CD4-positive, alpha-beta T cell (primary cell): ENCODE measurements around the gene WRAP53. TPM values are rescaled to one million over a fixed set of nuclear protein-coding genes. Genes with fewer than 3 reads are reported as not detected.

Experiments used
- ATAC-seq: fragments of 200-7000 bp; cut with Tn5 transposase; one replicate; pipeline ENCODE4 v1.10.0; 2022; ENCODE audit warnings: mild to moderate bottlenecking; ENCODE audit not compliant: poor library complexity
- CTCF ChIA-PET: fragments of 350-600 bp; sonication (Branson Sonifier 250); formaldehyde crosslinking; loops from one replicate; lab custom pipeline; 2021; ENCODE audit warnings: antibody characterized with exemption, inconsistent platforms; lab: Charles Lee
- POLR2A ChIA-PET: fragments of 350-600 bp; sonication (Branson Sonifier 250); formaldehyde crosslinking; loops from one replicate; lab custom pipeline; 2021; ENCODE audit warnings: antibody characterized with exemption, inconsistent platforms; lab: Charles Lee
- DNase-seq, 14 experiments: peaks; one replicate each; pipeline ENCODE4 v3.0.0-alpha.2; 2013 to 2020; ENCODE audit warnings: mixed read lengths in 2 of 14
- H3K27ac ChIP-seq, 2 donors: one replicate each; pipeline versions ENCODE4 v1.5.1 to v1.7.0; 2013; ENCODE audit warnings: low read length in 2 of 2, low read depth in 1 of 2, mild to moderate bottlenecking in 1 of 2
- H3K27me3 ChIP-seq, 2 experiments: 1 replicate in 1 of 2; 2 replicates in 1 of 2; pipeline versions ENCODE4 v1.6.1 to v1.7.0; 2013; ENCODE audit warnings: low read length in 2 of 2, control low read depth in 1 of 2, mild to moderate bottlenecking in 1 of 2, moderate library complexity in 1 of 2; ENCODE audit not compliant: insufficient read depth in 2 of 2, control insufficient read depth in 1 of 2
- H3K36me3 ChIP-seq: one replicate; pipeline ENCODE4 v1.6.1; 2013; ENCODE audit warnings: low read length, control low read depth; ENCODE audit not compliant: insufficient read depth
- H3K4me1 ChIP-seq: one replicate; pipeline ENCODE4 v1.6.1; 2013; ENCODE audit warnings: low read length, control low read depth; ENCODE audit not compliant: insufficient read depth
- H3K4me3 ChIP-seq: one replicate; pipeline ENCODE4 v1.5.1; 2013; ENCODE audit warnings: mild to moderate bottlenecking, low read length, moderate library complexity
- H3K9me3 ChIP-seq, 2 experiments: 1 replicate in 1 of 2; 2 replicates in 1 of 2; pipeline versions ENCODE4 v1.6.1 to v1.7.0; 2013; ENCODE audit warnings: low read length in 2 of 2, mild to moderate bottlenecking in 2 of 2, control low read depth in 1 of 2, moderate library complexity in 1 of 2; ENCODE audit not compliant: control insufficient read depth in 1 of 2, insufficient read depth in 1 of 2
- H3K27ac Mint-ChIP-seq: one replicate; pipeline ENCODE4 v1.8.0; 2020; ENCODE audit warnings: mixed read lengths
- H3K27me3 Mint-ChIP-seq: one replicate; pipeline ENCODE4 v1.8.0; 2021; ENCODE audit warnings: mixed read lengths
- H3K36me3 Mint-ChIP-seq: one replicate; pipeline ENCODE4 v1.8.0; 2021; ENCODE audit warnings: low read depth, mixed read lengths
- H3K4me1 Mint-ChIP-seq: one replicate; pipeline ENCODE4 v1.8.0; 2021; ENCODE audit warnings: low read depth, mixed read lengths
- H3K4me3 Mint-ChIP-seq: one replicate; pipeline ENCODE4 v1.8.0; 2020; ENCODE audit warnings: mild to moderate bottlenecking, mixed read lengths
- H3K9me3 Mint-ChIP-seq: one replicate; pipeline ENCODE4 v1.8.0; 2020; ENCODE audit warnings: mixed read lengths
- CTCF ChIP-seq: fragments of 200-600 bp; IDR thresholded peaks from one replicate; pipeline ENCODE4 v1.8.0; 2022; ENCODE audit warnings: antibody characterized with exemption, mild to moderate bottlenecking
- intact Hi-C, 2 experiments: fragments of 100-400 bp; cut with DNase I in 1 of 2; cut with micrococcal nuclease in 1 of 2; formaldehyde crosslinking; loops; one replicate each; pipeline versions ENCODE4 v1.15.1 to v1.9.0; 2023 to 2025; cut with DNase I, micrococcal nuclease
- total RNA-seq, 174 experiments: library from RNA in 2 of 174; stranded (reverse) in 2 of 174; gene quantifications; one replicate each; pipeline ENCODE4 v1.2.3 and lab custom pipeline; 2021 to 2026

Gene WRAP53
- total RNA-seq, 2 experiments from 2014 or later = 3.9 to 4.0 TPM

GRCh38 chr17:7729816-7730215 is 41.5 kb downstream of the WRAP53 start:
- DNase-seq (no peak), ATAC-seq (no peak)
- intact Hi-C loops = no loop called here
- Histone ChIP-seq H3K9me3 (no peaks in the 10 kb centered on the region), H3K27ac (no peak overlapping the region), H3K4me1 (no peaks in the 10 kb centered on the region), H3K4me3 (no peak overlapping the region), H3K36me3 (no peaks in the 10 kb centered on the region), H3K27me3 (no peaks in the 10 kb centered on the region)
- no peak for TF ChIP-seq CTCF
- H3K4me3 Mint-ChIP-seq = no peak overlapping the region
- no peak overlapping the region for H3K27ac Mint-ChIP-seq
- no peaks in the 10 kb centered on the region for H3K9me3 Mint-ChIP-seq
- CTCF ChIA-PET = no interaction called here
- peaks cover 8% of the 10 kb centered on the region for H3K27me3 Mint-ChIP-seq
- H3K4me1 Mint-ChIP-seq = no peaks in the 10 kb centered on the region
- POLR2A ChIA-PET = no interaction called here
- H3K36me3 Mint-ChIP-seq = no peaks in the 10 kb centered on the region

- Mint-ChIP-seq H3K27ac (no peak overlapping the region), H3K36me3 (no peaks in the 10 kb centered on the region), H3K9me3 (no peaks in the 10 kb centered on the region), H3K27me3 (peaks cover 5% of the 10 kb centered on the region), H3K4me1 (no peaks in the 10 kb centered on the region), H3K4me3 (no peak overlapping the region)
- Histone ChIP-seq H3K4me3 (no peak overlapping the region), H3K9me3 (no peaks in the 10 kb centered on the region), H3K36me3 (no peaks in the 10 kb centered on the region), H3K27ac (no peak overlapping the region), H3K27me3 (no peaks in the 10 kb centered on the region), H3K4me1 (no peaks in the 10 kb centered on the region)
- ChIA-PET CTCF (no interaction called here), POLR2A (no interaction called here)
- intact Hi-C loops = no loop called here
- ATAC-seq = no peak
- TF ChIP-seq CTCF = no peak
- no peak for DNase-seq
Observed at GRCh38 chr17:7732981-7733539, 44.8 kb downstream of the WRAP53 start.

- H3K9me3 ChIP-seq = no peaks in the 10 kb centered on the region
- Mint-ChIP-seq H3K4me3 (no peak overlapping the region), H3K27me3 (peaks cover 26% of the 10 kb centered on the region), H3K4me1 (no peaks in the 10 kb centered on the region), H3K27ac (no peak overlapping the region), H3K9me3 (no peaks in the 10 kb centered on the region), H3K36me3 (no peaks in the 10 kb centered on the region)
- no peaks in the 10 kb centered on the region for H3K36me3 ChIP-seq
- CTCF ChIA-PET = no interaction called here
- no peak for ATAC-seq
- H3K27me3 ChIP-seq = peaks cover 6 to 12% of the 10 kb centered on the region in 2 experiments
- no peak overlapping the region for H3K27ac ChIP-seq
- POLR2A ChIA-PET = no interaction called here
- intact Hi-C loops = no loop called here
- no peak for DNase-seq
- no peak for TF ChIP-seq CTCF
- H3K4me3 ChIP-seq = no peak overlapping the region
- H3K4me1 ChIP-seq = no peaks in the 10 kb centered on the region
Observed at GRCh38 chr17:7737601-7738000, 49.3 kb downstream of the WRAP53 start.
